Progenitor cell of endocrine pancreas (in vitro differentiated cells): ENCODE measurements around the gene ST3GAL3. TPM values are rescaled to one million over a fixed set of nuclear protein-coding genes. Genes with fewer than 3 reads are reported as not detected.

ENCODE experiments used
- DNase-seq: peaks from one replicate; pipeline ENCODE4 v3.0.0; 2021; ENCODE audit warnings: low spot score; ENCODE audit not compliant: unreplicated experiment
- H3K27ac Mint-ChIP-seq: 2 replicates; pipeline ENCODE4 v1.8.0; 2021; ENCODE audit warnings: mild to moderate bottlenecking, moderate library complexity, mixed read lengths
- H3K27me3 Mint-ChIP-seq: 2 replicates; pipeline ENCODE4 v1.8.0; 2021; ENCODE audit warnings: mixed read lengths
- H3K36me3 Mint-ChIP-seq: 2 replicates; pipeline ENCODE4 v1.8.0; 2022; ENCODE audit warnings: mixed read lengths; ENCODE audit not compliant: insufficient read depth
- H3K4me1 Mint-ChIP-seq: 2 replicates; pipeline ENCODE4 v1.8.0; 2021; ENCODE audit warnings: low read depth, mixed read lengths
- H3K4me3 Mint-ChIP-seq: 2 replicates; pipeline ENCODE4 v1.8.0; 2021; ENCODE audit warnings: low read depth, mild to moderate bottlenecking, moderate library complexity, mixed read lengths
- H3K9me3 Mint-ChIP-seq: 2 replicates; pipeline ENCODE4 v1.8.0; 2021; ENCODE audit warnings: low read depth, mixed read lengths
- CTCF ChIP-seq: fragments of 200-600 bp; sonication (generic); IDR thresholded peaks from one replicate; pipeline ENCODE4 v1.5.0; 2021; ENCODE audit warnings: antibody characterized with exemption, mild to moderate bottlenecking; ENCODE audit not compliant: unreplicated experiment
- total RNA-seq: library from RNA; stranded (reverse); gene quantifications from 2 replicates; pipeline ENCODE4 v1.2.1, GENCODE V29; 2021

ST3GAL3 gene
- total RNA-seq, 1 donor from 2014 or later = 14.9 TPM

GRCh38 chr1:43803105-43803504 is 95.8 kb downstream of the ST3GAL3 start:
- H3K27me3 Mint-ChIP-seq = no peaks in the 10 kb centered on the region

DNA sequence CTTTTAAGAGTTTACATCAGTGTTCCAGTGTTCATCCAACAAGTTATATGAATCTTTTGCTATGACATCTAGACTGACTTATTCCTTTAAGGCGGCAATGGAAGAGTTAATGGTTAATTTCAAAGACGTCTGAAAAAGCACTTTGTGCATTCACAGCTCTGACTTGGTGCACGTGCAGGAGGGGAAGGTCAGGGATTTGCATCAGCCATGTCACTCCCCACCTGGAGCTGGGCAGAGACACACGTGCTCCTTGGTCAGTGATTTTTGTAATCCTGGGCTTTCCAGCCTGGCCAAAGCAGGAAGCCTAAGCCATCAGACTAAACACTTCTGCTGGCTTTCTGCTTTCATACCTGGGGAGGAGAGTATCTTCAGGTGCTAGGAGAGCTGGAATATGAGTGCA is 96.3 kb downstream of the ST3GAL3 start:
- Mint-ChIP-seq H3K4me3 (no peak overlapping the region), H3K27ac (no peak overlapping the region), H3K4me1 (no peaks in the 10 kb centered on the region), H3K9me3 (peaks cover 9% of the 10 kb centered on the region), H3K27me3 (no peaks in the 10 kb centered on the region), H3K36me3 (peaks cover 9% of the 10 kb centered on the region)
- no peak for TF ChIP-seq CTCF
- no peak for DNase-seq

More at GRCh38 chr1:43803105-43803504, 95.8 kb downstream of the ST3GAL3 start:
- H3K4me3 Mint-ChIP-seq = no peak overlapping the region
- peaks cover 3% of the 10 kb centered on the region for H3K9me3 Mint-ChIP-seq
- H3K36me3 Mint-ChIP-seq = peaks cover 4% of the 10 kb centered on the region
- no peak overlapping the region for H3K27ac Mint-ChIP-seq
- no peaks in the 10 kb centered on the region for H3K4me1 Mint-ChIP-seq
- no peak for DNase-seq
- TF ChIP-seq CTCF = no peak

GRCh38 chr1:43804569-43804968 is 97.2 kb downstream of the ST3GAL3 start:
- no peak for DNase-seq
- no peak overlapping the region for H3K4me3 Mint-ChIP-seq
- no peak for TF ChIP-seq CTCF
- no peaks in the 10 kb centered on the region for H3K27me3 Mint-ChIP-seq
- H3K9me3 Mint-ChIP-seq = peaks cover 15% of the 10 kb centered on the region
- no peaks in the 10 kb centered on the region for H3K4me1 Mint-ChIP-seq
- H3K27ac Mint-ChIP-seq = no peak overlapping the region
- H3K36me3 Mint-ChIP-seq = peaks cover 14% of the 10 kb centered on the region

DNA sequence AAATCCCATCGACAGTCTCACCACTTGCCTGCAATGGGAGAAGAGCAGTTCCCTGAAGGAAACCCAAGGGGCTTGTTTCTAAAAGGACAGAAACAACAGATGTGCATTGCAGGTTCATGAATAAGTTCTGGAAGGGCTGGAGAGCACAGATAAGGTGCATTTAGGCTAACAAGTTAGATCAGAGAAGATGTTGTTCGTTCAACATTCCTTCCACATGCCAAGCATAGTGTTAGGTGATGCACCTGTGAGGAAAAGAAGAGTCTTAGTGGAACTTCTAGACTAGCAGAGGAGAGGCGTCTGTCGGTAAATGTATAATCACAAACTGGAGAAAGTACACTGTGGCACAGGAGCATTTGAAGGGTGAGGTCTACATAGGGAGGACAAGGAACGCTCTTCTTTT is 98.0 kb downstream of the ST3GAL3 start:
- TF ChIP-seq CTCF = no peak
- Mint-ChIP-seq H3K9me3 (peaks cover 15% of the 10 kb centered on the region), H3K27me3 (no peaks in the 10 kb centered on the region), H3K4me1 (no peaks in the 10 kb centered on the region), H3K4me3 (no peak overlapping the region), H3K27ac (no peak overlapping the region), H3K36me3 (peaks cover 14% of the 10 kb centered on the region)
- no peak for DNase-seq

GRCh38 chr1:43806183-43806582 is 98.8 kb downstream of the ST3GAL3 start:
- Mint-ChIP-seq H3K9me3 (peaks cover 15% of the 10 kb centered on the region), H3K4me3 (no peak overlapping the region), H3K4me1 (no peaks in the 10 kb centered on the region), H3K27ac (no peak overlapping the region), H3K36me3 (peaks cover 14% of the 10 kb centered on the region), H3K27me3 (no peaks in the 10 kb centered on the region)
- no peak for TF ChIP-seq CTCF
- DNase-seq = no peak
